HepG2 (cell line): Measurements from ENCODE around the gene AP5Z1. TPM values are rescaled to one million over a fixed set of nuclear protein-coding genes. Genes with fewer than 3 reads are reported as not detected.

Experiments
- ATAC-seq: fragments of 200-7000 bp; cut with Tn5 transposase; 3 replicates; pipeline ENCODE4 v1.9.1; 2020; ENCODE audit warnings: mild to moderate bottlenecking, moderate library complexity
- BruUV-seq: library from RNA; stranded (reverse); fragments of 400-500 nt; replicated peaks from 2 replicates; lab custom pipeline; 2021; lab: Mats Ljungman, UMichigan
- CTCF ChIA-PET: fragments of 300-600 bp; formaldehyde crosslinking; extraction: SDS; loops from one replicate; lab custom pipeline; 2021; ENCODE audit warnings: low total read pairs, inconsistent platforms, low intra/inter-chr PET ratio; lab: Yijun Ruan, JAX
- POLR2A ChIA-PET: fragments of 350-600 bp; sonication (Branson Sonifier 250); formaldehyde crosslinking; loops from one replicate; lab custom pipeline; 2020; ENCODE audit warnings: antibody characterized with exemption, inconsistent platforms; lab: Yijun Ruan, JAX
- DNase-seq: peaks from one replicate; pipeline ENCODE4 v3.0.0-alpha.2; 2015; ENCODE audit warnings: low spot score
- FAIRE-seq: peaks from 3 replicates; lab custom pipeline; 2011; peaks lifted over from hg19 to GRCh38; lab: Jason Lieb, UNC
- H2AFZ ChIP-seq: one replicate; pipeline ENCODE4 v1.6.1; 2011; ENCODE audit warnings: low read length, inconsistent platforms
- H3K27ac ChIP-seq: fragments of 300-600 bp; 3 replicates; pipeline ENCODE4 v1.8.0; 2011; ENCODE audit warnings: mixed run types, mild to moderate bottlenecking, mixed read lengths, low read length, inconsistent platforms; ENCODE audit not compliant: insufficient read depth; ENCODE audit errors: extremely low read length
- H3K27me3 ChIP-seq, 2 experiments: fragments of 200-600 bp in 1 of 2; 2 replicates in 1 of 2; 3 replicates in 1 of 2; pipeline versions ENCODE4 v1.6.0 to v1.8.0; 2011; ENCODE audit warnings: low read length in 2 of 2, mild to moderate bottlenecking in 2 of 2, moderate library complexity in 2 of 2, inconsistent platforms in 1 of 2; ENCODE audit not compliant: insufficient read depth in 2 of 2, control insufficient read depth in 1 of 2
- H3K36me3 ChIP-seq, 2 experiments: fragments of 200-600 bp in 1 of 2; replicated peaks in 1 of 2; 2 replicates in 1 of 2; 3 replicates in 1 of 2; pipeline versions ENCODE4 v1.5.1 to v1.8.0; 2011; ENCODE audit warnings: low read length in 2 of 2, inconsistent platforms in 1 of 2; ENCODE audit not compliant: insufficient read depth in 2 of 2, control insufficient read depth in 1 of 2
- H3K4me1 ChIP-seq: 2 replicates; pipeline ENCODE4 v1.5.1; 2012; ENCODE audit warnings: low read length, inconsistent platforms; ENCODE audit not compliant: insufficient read depth
- H3K4me2 ChIP-seq: 2 replicates; pipeline ENCODE4 v1.6.0; 2011; ENCODE audit warnings: low read depth, low read length, inconsistent platforms
- H3K4me3 ChIP-seq, 3 experiments: fragments of 200-600 bp in 1 of 3; sonication (generic), shearing (Covaris generic) in 1 of 3; replicated peaks in 1 of 3; 2 replicates each; pipeline ENCODE4 v1.5.1; 2011 to 2016; ENCODE audit warnings: low read length in 3 of 3, inconsistent platforms in 2 of 3, low read depth in 2 of 3, mild to moderate bottlenecking in 2 of 3, control low read depth in 1 of 3, mixed read lengths in 1 of 3; ENCODE audit not compliant: insufficient read depth in 1 of 3
- H3K79me2 ChIP-seq: one replicate; pipeline ENCODE4 v1.6.1; 2011; ENCODE audit warnings: low read length, inconsistent platforms; ENCODE audit not compliant: insufficient read depth
- H3K9ac ChIP-seq: 2 replicates; pipeline ENCODE4 v1.6.0; 2011; ENCODE audit warnings: mild to moderate bottlenecking, low read depth, low read length, inconsistent platforms; ENCODE audit not compliant: insufficient read depth
- H3K9me3 ChIP-seq: 2 replicates; pipeline ENCODE4 v1.5.1; 2012; ENCODE audit warnings: mild to moderate bottlenecking, low read length
- H4K20me1 ChIP-seq: 2 replicates; pipeline ENCODE4 v1.6.0; 2011; ENCODE audit warnings: inconsistent platforms, mild to moderate bottlenecking, low read length, moderate library complexity; ENCODE audit not compliant: insufficient read depth
- GPN1 ChIP-seq: sonication (generic); formaldehyde crosslinking; IDR thresholded peaks from 2 replicates; pipeline ENCODE4 v1.5.1; 2020; ENCODE audit warnings: missing genetic modification reagents, borderline replicate concordance
- HOXA5 ChIP-seq: sonication (generic); formaldehyde crosslinking; IDR thresholded peaks from 2 replicates; pipeline ENCODE4 v1.4.0; 2020; ENCODE audit warnings: missing genetic modification reagents
- THAP9 ChIP-seq: sonication (generic); formaldehyde crosslinking; IDR thresholded peaks from 2 replicates; pipeline ENCODE4; 2020; ENCODE audit warnings: missing genetic modification reagents, mild to moderate bottlenecking, borderline replicate concordance
- TMF1 ChIP-seq: sonication (generic); formaldehyde crosslinking; IDR thresholded peaks from 2 replicates; pipeline ENCODE4 v1.8.1; 2022; ENCODE audit warnings: low read depth, missing genetic modification reagents
- ZC3H4 ChIP-seq: sonication (generic); formaldehyde crosslinking; IDR thresholded peaks from 2 replicates; pipeline ENCODE4 v1.4.0; 2020; ENCODE audit warnings: missing genetic modification reagents, borderline replicate concordance
- ZFAT ChIP-seq: sonication (generic); formaldehyde crosslinking; conservative IDR thresholded peaks from 2 replicates; pipeline ENCODE4 v1.8.1; 2023; ENCODE audit warnings: missing genetic modification reagents, inconsistent platforms
- ZHX1 ChIP-seq: sonication (generic); formaldehyde crosslinking; IDR thresholded peaks from 2 replicates; pipeline ENCODE4 v1.8.1; 2022; ENCODE audit warnings: low read depth, mild to moderate bottlenecking, missing genetic modification reagents
- ZIK1 ChIP-seq: sonication (generic); formaldehyde crosslinking; IDR thresholded peaks from 2 replicates; pipeline ENCODE4 v1.5.0; 2020; ENCODE audit warnings: mild to moderate bottlenecking, low read depth, missing genetic modification reagents, borderline replicate concordance
- ZKSCAN1 ChIP-seq: fragments of 150-350 bp; IDR thresholded peaks from 2 replicates; pipeline ENCODE4 v1.6.1; 2014; ENCODE audit warnings: low read length
- ZNF121 ChIP-seq: sonication (generic); formaldehyde crosslinking; IDR thresholded peaks from 2 replicates; pipeline ENCODE4 v1.5.0; 2020; ENCODE audit warnings: mild to moderate bottlenecking, missing genetic modification reagents
- ZNF180 ChIP-seq: sonication (generic); formaldehyde crosslinking; IDR thresholded peaks from 2 replicates; pipeline ENCODE4 v1.4.0; 2020; ENCODE audit warnings: low read depth, missing genetic modification reagents, borderline replicate concordance
- ZNF567 ChIP-seq: sonication (generic); formaldehyde crosslinking; IDR thresholded peaks from 2 replicates; pipeline ENCODE4 v1.8.1; 2023; ENCODE audit warnings: mild to moderate bottlenecking, missing genetic modification reagents, borderline replicate concordance
- WGBS: methylation state at CpG from one replicate; pipeline ENCODE4 v1.1.6; 2017; ENCODE audit warnings: low lambda C conversion rate; 5-methylcytosine and 5-hydroxymethylcytosine counted together
- in situ Hi-C: cut with HindIII; loops from 2 replicates; pipeline ENCODE4 v1.10.0; 2017; ENCODE audit warnings: low pct_unique_long_range_greater_than_20kb; ENCODE audit not compliant: extremely low pct_ligation_motif_present
- intact Hi-C: fragments of 100-400 bp; cut with micrococcal nuclease; formaldehyde crosslinking; loops from one replicate; pipeline ENCODE4 v1.10.0; 2022; ENCODE audit not compliant: unreplicated experiment
- polyA plus RNA-seq, 8 experiments: library from polyadenylated mRNA; depleted of rRNA in 3 of 8; stranded (reverse) in 7 of 8; unstranded in 1 of 8; fragments of >200 nt; fragmentation: Illumina TruSeq in 4 of 8; extraction: Trizol in 4 of 8; gene quantifications; 2 replicates each; pipeline versions ENCODE4 v1.2.1 to v1.2.3, GENCODE V29; 2011 to 2016; ENCODE audit warnings: low read depth in 4 of 8, missing spikeins in 1 of 8, mixed read lengths in 1 of 8; ENCODE audit not compliant: insufficient read depth in 1 of 8
- total RNA-seq, 5 experiments: library from RNA; depleted of rRNA; stranded (reverse); fragments of >200 nt; fragmentation: Illumina TruSeq; extraction: Trizol; gene quantifications; 2 replicates each; pipeline ENCODE4 v1.2.3, GENCODE V29; 2016; ENCODE audit warnings: low read depth in 1 of 5
- TF ChIP-seq, protein P1 (sequence below): sonication (generic); formaldehyde crosslinking; conservative IDR thresholded peaks from 2 replicates; pipeline ENCODE4 v1.4.0; 2020; ENCODE audit warnings: missing genetic modification reagents

AP5Z1 gene
- total and polyA plus RNA-seq, 2 of the 13 experiments (the other 11 are each of a cell fraction or from before 2014, with no cell fraction given): 9.3 to 15.1 TPM

DNA sequence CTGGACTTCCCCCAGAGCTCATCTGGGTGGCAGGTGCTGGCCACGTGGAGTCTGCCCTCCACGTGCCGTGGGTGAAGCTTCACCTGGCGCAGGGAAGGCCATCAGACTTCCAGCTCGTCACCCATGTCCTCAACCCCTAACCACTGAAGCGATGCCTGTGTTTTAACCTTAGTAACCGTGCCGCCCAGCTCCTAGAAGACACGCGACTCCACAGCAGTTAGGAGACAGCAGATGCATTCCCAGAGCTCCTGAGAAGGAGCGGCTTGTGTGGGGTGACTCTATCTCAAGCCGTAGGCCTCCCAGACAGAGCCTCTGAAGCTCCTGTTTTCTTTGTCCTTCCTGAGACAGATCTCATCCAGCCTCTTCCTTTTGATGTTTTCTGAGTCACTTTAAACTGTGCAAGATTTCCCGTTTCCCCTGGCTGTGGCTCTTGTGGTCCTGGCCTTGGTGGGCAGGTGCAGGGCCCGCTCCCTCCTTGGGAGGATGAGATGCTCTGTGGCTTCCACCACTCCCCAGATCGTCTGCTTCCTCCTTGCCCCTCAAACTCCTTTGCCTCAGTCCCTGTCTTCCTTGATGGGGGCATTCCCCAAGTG is 41.4 kb upstream of the AP5Z1 start:
- Histone ChIP-seq H3K9ac (no peak overlapping the region), H3K4me3 (no peak overlapping the region), H3K36me3 (peaks cover 17 to 29% of the 10 kb centered on the region in 2 experiments), H4K20me1 (peaks cover 13% of the 10 kb centered on the region; the same call in 1 of the 2 replicates), H3K79me2 (peaks cover 54% of the 10 kb centered on the region), H3K4me1 (peaks cover 29% of the 10 kb centered on the region), H3K9me3 (no peaks in the 10 kb centered on the region), H3K27me3 (no peaks in the 10 kb centered on the region), H2AFZ (no peak overlapping the region), H3K27ac (no peak overlapping the region), H3K4me2 (no peak overlapping the region)
- no peak for DNase-seq
- in situ Hi-C loops (no loop called here), intact Hi-C loops (no loop called here)
- no peak for ATAC-seq
- 95% methylated on average over 8 of the region's 15 CpGs for WGBS
- BruUV-seq: no TSS peak
- no peak for FAIRE-seq
- ChIA-PET POLR2A (no interaction called here), CTCF (no interaction called here)
- TF ChIP-seq TMF1 (CRISPR knock-in tag) (no peak), ZHX1 (no peak), GPN1 (CRISPR knock-in tag) (no peak), ZNF121 (CRISPR knock-in tag) (no peak), HOXA5 (no peak), ZKSCAN1 (no peak), ZIK1 (CRISPR knock-in tag) (no peak), ZFAT (CRISPR knock-in tag) (no peak), ZC3H4 (CRISPR knock-in tag) (no peak), ZNF180 (CRISPR knock-in tag) (no peak), ZNF567 (no peak), THAP9 (CRISPR knock-in tag) (no peak)
- TF ChIP-seq, protein P1, sequence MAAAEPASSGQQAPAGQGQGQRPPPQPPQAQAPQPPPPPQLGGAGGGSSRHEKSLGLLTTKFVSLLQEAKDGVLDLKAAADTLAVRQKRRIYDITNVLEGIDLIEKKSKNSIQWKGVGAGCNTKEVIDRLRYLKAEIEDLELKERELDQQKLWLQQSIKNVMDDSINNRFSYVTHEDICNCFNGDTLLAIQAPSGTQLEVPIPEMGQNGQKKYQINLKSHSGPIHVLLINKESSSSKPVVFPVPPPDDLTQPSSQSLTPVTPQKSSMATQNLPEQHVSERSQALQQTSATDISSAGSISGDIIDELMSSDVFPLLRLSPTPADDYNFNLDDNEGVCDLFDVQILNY (CRISPR knock-in tag): no peak
